Endothelial cell of umbilical vein (primary cell): ENCODE measurements around the gene MAGI1. TPM values are rescaled to one million over a fixed set of nuclear protein-coding genes. Genes with fewer than 3 reads are reported as not detected.

ENCODE experiments used
- BruUV-seq: library from RNA; stranded (reverse); fragments of 400-500 nt; replicated peaks from 2 replicates; lab custom pipeline; 2021; lab: Mats Ljungman, UMichigan
- CTCF ChIA-PET: fragments of 300-600, 350-600 bp; sonication (Branson Sonifier 250); formaldehyde crosslinking; loops from one replicate; lab custom pipeline; 2021; ENCODE audit warnings: antibody characterized with exemption, inconsistent platforms; lab: Charles Lee
- POLR2A ChIA-PET: fragments of 300-600, 350-600 bp; sonication (Branson Sonifier 250); formaldehyde crosslinking; loops from one replicate; lab custom pipeline; 2021; ENCODE audit warnings: antibody characterized with exemption, inconsistent platforms; lab: Charles Lee
- DNase-seq: peaks from one replicate; pipeline ENCODE4 v3.0.0-alpha.2; 2011; ENCODE audit warnings: low read depth, low spot score
- FAIRE-seq: peaks from 2 replicates; lab custom pipeline; 2011; peaks lifted over from hg19 to GRCh38; lab: Jason Lieb, UNC
- H2AFZ ChIP-seq: 2 replicates; pipeline ENCODE4 v1.6.0; 2012; ENCODE audit warnings: low read depth, low read length, control low read depth, inconsistent platforms
- H3K27ac ChIP-seq: 2 replicates; pipeline ENCODE4 v1.5.1; 2011; ENCODE audit warnings: low read depth, mild to moderate bottlenecking, control low read depth, low read length, moderate library complexity; ENCODE audit not compliant: insufficient read depth
- H3K27me3 ChIP-seq, 2 experiments: 2 replicates each; pipeline versions ENCODE4 v1.6.0 to v1.6.1; 2011; ENCODE audit warnings: low read length in 2 of 2, mixed read lengths in 1 of 2; ENCODE audit not compliant: control insufficient read depth in 2 of 2, insufficient read depth in 2 of 2
- H3K36me3 ChIP-seq, 2 experiments: 2 replicates in 1 of 2; 3 replicates in 1 of 2; pipeline ENCODE4 v1.5.1; 2011; ENCODE audit warnings: low read length in 2 of 2, mild to moderate bottlenecking in 1 of 2, moderate library complexity in 1 of 2; ENCODE audit not compliant: control insufficient read depth in 2 of 2, insufficient read depth in 2 of 2; ENCODE audit errors: extremely low read depth in 1 of 2
- H3K4me1 ChIP-seq: 3 replicates; pipeline ENCODE4 v1.5.1; 2011; ENCODE audit warnings: mild to moderate bottlenecking, low read length; ENCODE audit not compliant: control insufficient read depth, insufficient read depth; ENCODE audit errors: extremely low read depth
- H3K4me2 ChIP-seq: 2 replicates; pipeline ENCODE4 v1.6.1; 2011; ENCODE audit warnings: low read length, control low read depth, mixed read lengths; ENCODE audit not compliant: insufficient read depth
- H3K4me3 ChIP-seq, 3 experiments: fragments of 200-600 bp in 1 of 3; sonication (generic), shearing (Covaris generic) in 1 of 3; replicated peaks in 1 of 3; 2 replicates each; pipeline ENCODE4 v1.5.1; 2011 to 2016; ENCODE audit warnings: control low read depth in 3 of 3, low read length in 3 of 3, mild to moderate bottlenecking in 2 of 3, inconsistent platforms in 1 of 3, low read depth in 1 of 3, moderate library complexity in 1 of 3; ENCODE audit not compliant: insufficient read depth in 1 of 3
- H3K79me2 ChIP-seq: 2 replicates; pipeline ENCODE4 v1.6.0; 2012; ENCODE audit warnings: low read length, inconsistent platforms; ENCODE audit not compliant: control insufficient read depth, insufficient read depth
- H3K9ac ChIP-seq: replicated peaks from 2 replicates; pipeline ENCODE3; 2011; ENCODE audit warnings: low read length, control low read depth; ENCODE audit not compliant: insufficient read depth; ENCODE audit errors: extremely low read depth
- H3K9me1 ChIP-seq: replicated peaks from 3 replicates; pipeline ENCODE4 v1.6.0; 2011; ENCODE audit warnings: mild to moderate bottlenecking, low read length; ENCODE audit not compliant: control insufficient read depth, insufficient read depth; ENCODE audit errors: extremely low read depth
- H3K9me3 ChIP-seq: replicated peaks from 2 replicates; pipeline ENCODE4 v1.5.1; 2012; ENCODE audit warnings: low read length, inconsistent platforms; ENCODE audit not compliant: control insufficient read depth, insufficient read depth
- H4K20me1 ChIP-seq: replicated peaks from 2 replicates; pipeline ENCODE3; 2011; ENCODE audit warnings: mild to moderate bottlenecking, low read length; ENCODE audit not compliant: control insufficient read depth, insufficient read depth; ENCODE audit errors: extremely low read depth
- FOS ChIP-seq: IDR thresholded peaks from 2 replicates; pipeline ENCODE4 v1.6.1; 2011; ENCODE audit warnings: mild to moderate bottlenecking, low read length, moderate library complexity, borderline replicate concordance; ENCODE audit not compliant: insufficient read depth
- GATA2 ChIP-seq: IDR thresholded peaks from 2 replicates; pipeline ENCODE4 v1.7.0; 2011; ENCODE audit warnings: low read depth, mild to moderate bottlenecking, moderate library complexity, mixed read lengths, low read length; ENCODE audit not compliant: insufficient read length, insufficient read depth
- JUN ChIP-seq: IDR thresholded peaks from 2 replicates; pipeline ENCODE4 v1.6.1; 2011; ENCODE audit warnings: borderline replicate concordance, low read depth; ENCODE audit not compliant: insufficient read length, insufficient read depth
- MYC ChIP-seq: IDR thresholded peaks from one replicate; pipeline ENCODE4 v1.6.1; 2011; ENCODE audit warnings: mild to moderate bottlenecking, low read depth, low read length
- POLR2A ChIP-seq: IDR thresholded peaks from 2 replicates; pipeline ENCODE4 v1.6.1; 2012; ENCODE audit warnings: low read depth, mild to moderate bottlenecking, control low read depth, low read length
- POLR2AphosphoS5 ChIP-seq: IDR thresholded peaks from 2 replicates; pipeline ENCODE4 v1.6.1; 2012; ENCODE audit warnings: low read depth, mild to moderate bottlenecking, control low read depth, low read length, moderate library complexity; ENCODE audit not compliant: insufficient read depth
- dilution Hi-C: fragments of 300-500 bp; cut with MboI; formaldehyde crosslinking; loops from one replicate; pipeline ENCODE4 v1.15.0; 2019; ENCODE audit warnings: low sequenced_read_pairs; ENCODE audit not compliant: extremely low pct_ligation_motif_present
- intact Hi-C: fragments of 100-400 bp; cut with micrococcal nuclease; formaldehyde crosslinking; loops from one replicate; pipeline ENCODE4 v1.10.0; 2022
- polyA plus RNA-seq, 4 experiments: library from polyadenylated mRNA; depleted of rRNA in 3 of 4; stranded (reverse) in 3 of 4; unstranded in 1 of 4; fragments of >200 nt; gene quantifications; 2 replicates each; pipeline versions ENCODE4 v1.2.1 to v1.2.3, GENCODE V29; 2011 to 2012; ENCODE audit warnings: missing spikeins in 1 of 4
- total RNA-seq: library from RNA; stranded (reverse); gene quantifications from 2 replicates; pipeline ENCODE4 v1.2.3, GENCODE V29; 2021
- TF ChIP-seq, protein P1 (sequence below), 2 donors: IDR thresholded peaks; 1 replicate in 1 of 2; 2 replicates in 1 of 2; pipeline ENCODE4 v1.5.1; 2011; ENCODE audit warnings: low read length in 2 of 2, mild to moderate bottlenecking in 2 of 2, moderate library complexity in 2 of 2, control low read depth in 1 of 2, inconsistent platforms in 1 of 2, low read depth in 1 of 2; ENCODE audit not compliant: insufficient read depth in 1 of 2; ENCODE audit errors: extremely low read depth in 1 of 2
- TF ChIP-seq, protein P2 (sequence below): IDR thresholded peaks from 2 replicates; pipeline ENCODE4 v1.6.1; 2011; ENCODE audit not compliant: insufficient read depth, insufficient read length

MAGI1 gene
- total and polyA plus RNA-seq, 2 donors (not counting 3 experiments of a cell fraction or from before 2014, with no cell fraction given) = 10.1 to 47.9 TPM

GRCh38 chr3:65401359-65402305 is 637.1 kb downstream of the MAGI1 start:
- CTCF ChIA-PET = interaction anchor here (0.8 kb wide), 1 partner anchor 271 kb away, joined by 3 read pairs; no protein-coding TSS in a partner anchor
- H2AFZ ChIP-seq = no peak overlapping the region
- DNase-seq (no peak), FAIRE-seq (no peak)
- H3K79me2 ChIP-seq = no peaks in the 10 kb centered on the region
- no peak overlapping the region for H3K4me3 ChIP-seq
- H3K27me3 ChIP-seq = no peaks in the 10 kb centered on the region
- H3K4me2 ChIP-seq = no peak overlapping the region
- POLR2A ChIA-PET = interaction anchor here (0.6 kb wide), 1 partner anchor 15 kb away, joined by 3 read pairs; no protein-coding TSS in a partner anchor
- no peak overlapping the region for H3K27ac ChIP-seq
- peaks cover 18% of the 10 kb centered on the region for H3K4me1 ChIP-seq
- H3K36me3 ChIP-seq = no peaks in the 10 kb centered on the region
- BruUV-seq = no TSS peak
- dilution Hi-C loops = no loop called here
- H4K20me1 ChIP-seq = no peaks in the 10 kb centered on the region
- H3K9ac ChIP-seq = no peak overlapping the region
- no peaks in the 10 kb centered on the region for H3K9me3 ChIP-seq
- H3K9me1 ChIP-seq = no peaks in the 10 kb centered on the region
- intact Hi-C loops = no loop called here
- TF ChIP-seq FOS (no peak), MYC (no peak), POLR2AphosphoS5 (no peak), JUN (no peak), GATA2 (no peak), POLR2A (no peak)
- TF ChIP-seq, protein P1, sequence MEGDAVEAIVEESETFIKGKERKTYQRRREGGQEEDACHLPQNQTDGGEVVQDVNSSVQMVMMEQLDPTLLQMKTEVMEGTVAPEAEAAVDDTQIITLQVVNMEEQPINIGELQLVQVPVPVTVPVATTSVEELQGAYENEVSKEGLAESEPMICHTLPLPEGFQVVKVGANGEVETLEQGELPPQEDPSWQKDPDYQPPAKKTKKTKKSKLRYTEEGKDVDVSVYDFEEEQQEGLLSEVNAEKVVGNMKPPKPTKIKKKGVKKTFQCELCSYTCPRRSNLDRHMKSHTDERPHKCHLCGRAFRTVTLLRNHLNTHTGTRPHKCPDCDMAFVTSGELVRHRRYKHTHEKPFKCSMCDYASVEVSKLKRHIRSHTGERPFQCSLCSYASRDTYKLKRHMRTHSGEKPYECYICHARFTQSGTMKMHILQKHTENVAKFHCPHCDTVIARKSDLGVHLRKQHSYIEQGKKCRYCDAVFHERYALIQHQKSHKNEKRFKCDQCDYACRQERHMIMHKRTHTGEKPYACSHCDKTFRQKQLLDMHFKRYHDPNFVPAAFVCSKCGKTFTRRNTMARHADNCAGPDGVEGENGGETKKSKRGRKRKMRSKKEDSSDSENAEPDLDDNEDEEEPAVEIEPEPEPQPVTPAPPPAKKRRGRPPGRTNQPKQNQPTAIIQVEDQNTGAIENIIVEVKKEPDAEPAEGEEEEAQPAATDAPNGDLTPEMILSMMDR (IDR thresholded peaks at IDR 0.05; ENCODE audit: extremely low read depth in 1 of 2, insufficient read depth in 1 of 2, low read depth in 1 of 2, low read length in 2 of 2) = no peak
- TF ChIP-seq, protein P2, sequence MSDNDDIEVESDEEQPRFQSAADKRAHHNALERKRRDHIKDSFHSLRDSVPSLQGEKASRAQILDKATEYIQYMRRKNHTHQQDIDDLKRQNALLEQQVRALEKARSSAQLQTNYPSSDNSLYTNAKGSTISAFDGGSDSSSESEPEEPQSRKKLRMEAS = no peak
